HG02884 (cell line): ENCODE data around the gene MBNL1.

Experiments used
- ATAC-seq: cut with Tn5 transposase; IDR thresholded peaks from one replicate; pipeline ENCODE4 v1.9.1; 2021; ENCODE audit warnings: mild to moderate bottlenecking, moderate library complexity; ENCODE audit not compliant: unreplicated experiment

MBNL1 gene

DNA sequence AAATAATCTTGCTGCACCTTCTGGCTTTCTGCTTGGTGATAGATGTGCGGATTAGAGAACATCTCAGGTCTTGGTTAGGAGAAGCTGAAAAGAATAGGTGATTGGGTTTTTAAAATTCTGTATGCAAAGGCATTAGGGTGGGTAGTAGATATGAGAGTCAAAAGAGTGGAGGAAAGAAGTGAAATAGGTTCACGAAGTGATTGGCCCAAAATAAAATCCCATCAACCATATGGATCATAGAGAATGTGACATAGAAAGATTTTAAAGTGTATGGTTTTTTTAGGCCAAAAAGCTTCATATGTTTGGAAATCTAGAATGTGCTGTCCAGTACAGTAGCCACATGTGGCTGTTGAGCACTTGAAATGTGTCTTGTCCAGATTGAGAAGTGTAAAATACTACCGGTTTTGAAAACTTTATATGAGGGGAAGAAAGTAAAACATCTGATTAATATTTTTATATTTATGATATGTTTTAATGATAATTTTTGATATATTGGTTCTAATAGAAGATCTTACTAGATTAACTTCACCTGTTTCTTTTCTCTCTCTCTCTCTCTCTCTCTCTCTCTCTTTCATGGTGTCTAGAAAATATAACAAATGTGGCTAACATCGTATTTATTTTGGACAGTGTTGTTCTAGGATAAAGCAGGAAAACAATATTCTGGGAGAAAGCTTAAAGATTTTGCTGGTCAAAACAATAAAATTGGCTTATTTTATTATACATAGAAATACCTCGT lies 2.9 kb downstream of the MBNL1 start:
- ATAC-seq: no peak

DNA sequence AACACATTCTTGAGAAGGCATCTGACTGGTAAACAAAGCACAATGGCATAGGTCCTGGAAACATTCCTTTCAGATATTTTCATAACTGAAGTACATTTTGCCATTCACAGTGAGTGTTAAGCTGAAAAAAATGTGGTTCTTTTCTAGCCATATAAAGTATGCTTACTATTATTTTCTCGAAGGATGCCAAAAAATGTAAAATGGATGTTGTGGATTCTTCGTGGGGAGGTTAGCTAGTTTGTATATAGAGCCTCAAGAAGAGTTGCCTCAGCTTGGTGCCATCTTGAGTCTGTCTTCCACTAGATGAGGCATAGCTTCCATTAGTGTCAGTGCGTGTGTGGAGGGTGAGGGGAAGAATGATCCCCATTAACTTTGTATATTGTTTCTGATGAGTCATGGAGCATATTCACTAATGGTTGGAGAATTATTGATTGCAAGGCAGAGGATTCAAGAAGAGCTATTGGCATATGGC lies 4.1 kb downstream of the MBNL1 start:
- ATAC-seq: no peak

DNA sequence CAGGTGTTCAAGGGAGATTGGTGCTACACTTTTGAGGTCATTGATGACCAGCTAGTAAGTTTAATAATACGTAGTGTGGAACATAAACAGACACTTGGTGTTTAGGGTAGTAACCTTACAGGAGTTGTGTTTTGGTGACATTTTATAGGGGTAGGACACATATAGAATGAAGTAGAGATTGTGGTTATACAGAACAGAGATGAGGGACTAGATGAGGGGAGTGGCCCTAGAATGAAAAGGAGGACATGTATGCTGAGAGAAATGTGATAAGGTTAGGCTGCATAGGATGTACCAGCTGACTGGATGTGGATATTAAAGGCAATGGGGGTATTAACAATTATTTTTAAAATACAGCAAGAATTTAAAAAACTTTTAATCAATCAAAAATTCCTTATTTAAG lies 8.0 kb downstream of the MBNL1 start:
- no peak for ATAC-seq

DNA sequence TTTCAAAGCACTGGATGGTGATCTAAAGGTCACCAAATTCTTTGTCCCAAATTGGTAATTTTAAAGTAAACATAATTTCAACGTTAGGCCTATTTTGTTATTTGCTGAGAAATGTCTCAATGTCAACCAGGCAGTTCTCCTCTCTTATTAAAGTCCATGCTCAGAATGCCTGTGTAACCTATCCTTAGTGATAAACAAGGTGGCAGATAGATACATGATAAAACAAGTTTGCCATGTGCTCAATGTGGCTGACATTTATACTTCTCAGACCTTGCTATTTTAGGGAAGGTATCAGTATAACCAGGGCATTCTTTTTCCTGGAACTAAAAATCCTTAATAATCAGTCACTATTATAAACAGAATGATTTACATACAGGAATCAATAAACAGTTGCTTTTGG lies 8.5 kb downstream of the MBNL1 start:
- no peak for ATAC-seq

DNA sequence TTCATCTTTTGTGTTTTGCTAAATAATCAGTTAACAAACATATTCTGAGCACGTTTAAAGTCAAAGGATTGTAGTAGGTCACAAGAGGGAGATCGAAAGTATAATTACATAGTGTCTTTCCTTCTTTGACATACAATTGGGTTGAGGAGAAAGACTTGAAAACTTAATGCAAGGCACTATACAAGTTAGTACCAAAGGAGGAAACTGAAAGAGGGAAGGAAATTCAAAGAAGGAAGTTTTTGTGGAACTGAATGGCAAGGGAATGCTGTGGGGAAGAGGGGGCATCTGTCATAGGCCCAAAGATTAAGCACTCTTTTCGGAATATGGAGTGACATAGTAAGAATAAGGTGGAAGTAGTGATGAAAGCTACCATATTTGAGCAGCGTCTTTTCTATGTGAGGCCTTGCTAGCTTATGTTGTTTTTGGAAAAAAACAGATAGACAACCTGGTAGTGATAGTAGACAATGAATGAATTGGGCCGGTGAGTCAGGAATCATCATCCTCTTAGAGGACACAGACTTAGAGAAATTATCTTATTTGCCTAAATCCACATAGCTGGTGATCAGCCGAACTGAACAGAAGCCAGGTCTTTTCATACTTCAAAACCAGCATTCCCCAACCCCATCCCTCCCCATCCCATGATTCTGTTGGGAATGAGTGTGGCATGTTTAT lies 10.2 kb downstream of the MBNL1 start:
- no peak for ATAC-seq

DNA sequence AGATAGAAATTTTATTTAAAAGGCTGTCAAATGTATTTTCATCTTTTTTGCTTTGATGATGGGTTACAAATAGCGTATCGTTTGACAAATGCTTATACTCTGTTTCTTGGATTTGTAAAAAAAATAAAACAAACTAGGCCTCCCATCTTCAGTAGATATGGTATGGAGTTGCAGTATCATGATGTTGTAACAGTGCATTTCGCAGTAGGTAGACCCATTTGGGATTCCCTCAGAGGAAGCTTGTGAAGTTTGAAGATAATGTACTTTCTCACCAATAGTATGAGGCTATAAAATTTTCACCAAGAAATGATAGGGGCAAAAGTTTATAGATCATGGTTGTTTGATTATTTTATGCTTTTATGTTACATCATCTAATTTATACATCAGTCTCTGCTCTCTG lies 10.8 kb downstream of the MBNL1 start:
- ATAC-seq: no peak

DNA sequence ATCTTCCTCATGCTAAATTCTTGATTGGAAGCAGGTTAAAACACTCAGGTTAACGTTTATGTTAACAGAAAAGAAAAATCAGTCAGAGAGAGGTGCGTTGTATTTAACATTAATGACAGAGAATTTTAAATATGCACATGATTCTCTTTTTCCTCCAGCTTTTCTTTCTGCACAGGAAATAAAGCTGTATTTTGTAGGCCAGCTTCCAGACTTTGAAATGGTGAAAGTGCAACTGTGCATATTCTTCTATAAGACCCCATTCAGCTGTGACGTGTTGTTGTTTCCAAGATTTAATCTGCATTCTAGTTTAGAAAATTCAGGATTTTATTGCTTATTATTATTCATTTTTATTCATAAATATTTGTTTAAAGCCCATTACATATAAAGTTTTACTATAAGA lies 11.8 kb downstream of the MBNL1 start:
- no peak for ATAC-seq

DNA sequence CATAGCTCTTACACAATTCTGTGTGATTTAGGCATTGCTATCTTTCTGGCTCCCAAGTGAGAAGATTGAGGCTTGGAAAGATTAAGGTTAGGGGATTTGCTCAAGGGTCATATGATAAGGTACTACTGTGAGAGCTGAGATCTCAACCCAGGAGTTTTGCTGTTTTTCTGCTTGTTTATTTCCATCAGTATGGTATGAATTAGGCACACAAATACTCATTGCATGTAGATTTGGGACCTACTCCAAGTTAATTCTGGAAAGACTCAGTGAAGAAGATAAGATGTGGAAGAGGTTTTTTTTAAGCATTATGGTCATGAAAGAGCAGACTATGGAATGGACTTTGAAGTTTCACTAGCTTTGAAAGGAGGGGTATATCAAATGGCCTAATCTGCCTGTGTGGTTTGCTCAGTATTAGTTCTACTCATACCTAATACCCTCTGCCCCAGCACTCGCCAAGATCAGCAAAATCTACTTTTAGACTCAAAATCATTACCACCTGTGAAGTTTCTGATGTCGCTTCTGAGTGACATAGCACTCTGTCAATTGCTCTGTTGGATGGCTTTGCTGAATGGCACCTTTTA lies 12.5 kb downstream of the MBNL1 start:
- ATAC-seq: peak; percentile 66

DNA sequence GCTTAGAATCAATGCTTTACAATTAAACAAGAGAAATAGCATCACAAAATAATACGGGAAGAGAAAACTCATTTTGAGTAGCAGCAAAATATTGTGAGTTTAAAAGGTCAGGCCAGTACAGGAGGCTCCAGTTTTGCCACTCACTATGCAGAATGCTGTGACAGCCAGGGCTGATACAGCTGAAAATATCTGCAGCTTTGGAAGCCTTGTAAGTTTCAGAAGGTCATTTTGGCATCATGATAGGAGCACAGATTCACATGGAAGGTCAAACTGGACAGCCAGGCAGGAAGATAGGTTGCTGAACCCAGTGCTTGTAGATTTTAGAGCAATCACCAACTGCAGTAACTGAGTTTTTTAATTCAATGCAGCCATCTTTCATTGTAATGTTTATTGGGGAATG lies 14.1 kb downstream of the MBNL1 start:
- no peak for ATAC-seq

DNA sequence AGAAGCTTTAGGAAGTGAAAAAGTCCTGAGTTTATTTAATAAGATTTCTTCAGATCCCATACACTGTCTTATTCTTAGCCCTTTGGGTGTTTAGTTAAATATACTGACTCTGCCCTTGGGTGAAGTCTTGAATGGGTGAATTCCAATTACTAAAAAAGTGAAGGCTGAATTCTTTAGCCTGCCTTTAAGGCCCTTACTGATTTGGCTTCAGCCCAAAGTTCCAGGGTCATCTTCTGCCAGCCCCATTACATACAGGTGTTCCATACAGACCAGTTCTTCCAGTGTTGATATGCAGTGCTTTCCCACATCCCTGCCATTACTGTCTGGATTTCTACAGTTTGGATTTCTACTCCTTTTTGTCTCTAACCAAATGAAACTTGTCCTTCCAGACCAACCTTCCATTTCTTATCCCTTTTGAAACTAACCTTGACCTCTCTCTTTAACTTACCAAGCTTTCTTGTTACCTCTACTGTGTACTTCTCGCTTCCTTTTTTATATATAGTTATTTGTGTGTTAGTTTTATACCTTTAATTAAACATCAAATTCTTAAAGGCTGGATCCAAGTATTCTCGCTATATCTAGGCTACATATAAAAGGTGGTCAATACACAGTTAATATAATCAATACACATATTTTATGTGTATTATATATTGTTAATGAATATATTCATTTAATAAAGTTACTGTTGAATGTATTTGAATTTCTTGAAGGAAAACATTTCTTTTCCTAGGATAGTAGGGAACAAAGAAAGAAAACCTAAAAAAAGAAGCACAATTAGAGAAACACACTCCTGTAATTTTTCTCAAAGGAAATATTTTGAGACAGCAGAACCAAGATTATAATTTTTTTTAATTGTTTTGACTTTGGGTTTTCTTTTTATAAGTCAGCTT lies 15.0 kb downstream of the MBNL1 start:
- peak; percentile 35 for ATAC-seq

DNA sequence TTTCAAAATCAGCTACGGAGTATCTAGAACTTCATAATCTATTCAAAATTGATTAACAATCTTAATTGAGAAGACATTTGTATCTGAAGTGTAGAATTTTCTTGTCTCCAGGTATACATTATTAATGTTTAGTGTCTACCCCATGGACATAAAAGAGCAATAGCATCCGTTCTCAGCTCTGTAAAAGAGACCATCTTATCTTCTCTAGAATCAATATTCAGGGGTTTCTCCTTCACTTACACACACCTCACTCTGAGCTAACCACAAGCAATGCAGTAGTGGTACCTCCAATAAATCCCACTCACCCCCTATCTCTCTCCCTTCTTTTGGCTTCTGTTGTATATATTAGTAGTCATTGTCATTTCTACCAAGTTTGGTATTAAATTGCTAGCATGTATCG lies 16.2 kb downstream of the MBNL1 start:
- ATAC-seq: no peak

DNA sequence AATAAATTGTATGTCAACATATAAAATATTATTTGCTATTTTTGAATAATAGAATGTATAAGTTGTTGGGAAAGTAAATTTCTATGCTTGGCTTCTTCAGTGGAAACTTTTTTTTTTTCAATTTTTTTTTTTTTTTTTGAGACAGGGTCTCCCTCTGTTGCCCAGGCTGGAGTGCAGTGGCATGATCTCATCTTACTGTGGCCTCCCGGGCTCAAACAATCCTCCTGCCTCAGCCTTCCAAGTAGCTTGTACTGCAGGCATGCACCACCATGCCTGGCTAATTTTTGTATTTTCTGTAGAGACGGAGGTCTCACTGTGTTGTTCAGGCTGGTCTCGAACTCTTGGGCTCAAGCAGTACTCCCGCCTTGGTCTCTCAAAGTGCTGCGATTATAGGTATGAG lies 16.8 kb downstream of the MBNL1 start:
- ATAC-seq: no peak

DNA sequence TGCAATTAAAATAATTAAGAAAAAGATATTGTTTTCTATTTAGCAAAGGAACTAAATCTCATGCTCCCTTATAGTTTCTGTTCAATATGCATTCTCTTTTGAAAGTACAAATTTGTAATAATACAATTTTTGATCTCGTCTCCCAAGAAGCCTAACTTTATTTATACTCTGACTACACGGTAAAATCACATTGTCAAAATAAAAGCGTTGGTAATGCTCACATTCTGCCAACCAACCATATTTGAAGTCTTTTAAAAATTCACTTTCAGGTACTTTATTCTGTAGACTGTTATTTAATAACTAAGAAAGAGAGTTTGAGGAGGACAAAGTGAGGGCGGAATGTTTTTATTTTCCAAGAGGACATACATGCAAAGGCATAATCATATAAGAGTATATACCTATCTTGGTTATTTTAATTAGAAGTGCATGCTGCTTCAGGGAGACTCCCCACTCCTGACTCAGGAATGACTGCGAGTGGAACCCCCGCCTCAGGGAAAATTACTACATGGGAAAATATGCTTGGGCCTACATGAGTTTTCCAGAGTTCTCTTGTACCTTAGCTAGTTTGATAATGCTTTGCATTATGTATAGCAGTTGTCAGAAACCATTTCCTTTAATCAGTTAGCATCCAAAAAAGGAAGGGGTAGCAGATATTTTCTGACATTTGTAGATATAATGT lies 19.3 kb downstream of the MBNL1 start:
- ATAC-seq: no peak

DNA sequence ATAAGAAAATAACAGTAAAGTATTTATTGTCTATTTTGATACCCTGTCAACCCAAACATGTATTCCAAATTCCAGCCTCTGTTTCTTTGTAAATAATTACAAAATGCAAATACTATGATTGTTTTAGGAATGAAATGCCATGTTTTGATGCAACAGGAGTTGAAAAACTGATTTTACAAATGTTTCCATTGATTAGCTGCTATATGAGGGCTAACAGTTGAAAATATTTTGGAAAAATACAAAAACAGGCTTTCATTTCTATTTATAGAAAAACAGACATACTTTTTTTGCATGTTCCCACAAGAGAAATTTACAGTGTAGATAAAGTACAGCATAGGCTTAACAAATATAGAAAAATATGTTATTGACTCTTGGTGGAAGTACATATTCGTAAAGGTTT lies 20.0 kb downstream of the MBNL1 start:
- no peak for ATAC-seq

DNA sequence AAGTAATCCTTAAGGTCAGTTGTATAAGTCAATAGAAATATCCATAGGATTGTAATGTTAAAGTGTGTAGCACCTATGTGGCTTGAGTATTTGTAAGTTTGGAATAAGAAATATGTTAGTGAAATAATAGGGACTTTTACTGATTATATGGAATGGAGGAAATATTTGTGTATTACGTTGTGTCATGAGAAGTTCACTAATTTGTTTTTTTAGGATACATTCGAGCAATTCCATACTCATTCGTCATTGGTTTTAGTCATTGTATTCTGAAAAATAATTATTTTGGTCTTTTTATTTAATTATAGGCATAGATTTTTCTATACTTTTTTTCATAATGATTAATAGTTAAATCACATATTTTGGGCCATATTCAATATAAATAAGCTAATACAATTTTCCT lies 21.0 kb downstream of the MBNL1 start:
- ATAC-seq: no peak

DNA sequence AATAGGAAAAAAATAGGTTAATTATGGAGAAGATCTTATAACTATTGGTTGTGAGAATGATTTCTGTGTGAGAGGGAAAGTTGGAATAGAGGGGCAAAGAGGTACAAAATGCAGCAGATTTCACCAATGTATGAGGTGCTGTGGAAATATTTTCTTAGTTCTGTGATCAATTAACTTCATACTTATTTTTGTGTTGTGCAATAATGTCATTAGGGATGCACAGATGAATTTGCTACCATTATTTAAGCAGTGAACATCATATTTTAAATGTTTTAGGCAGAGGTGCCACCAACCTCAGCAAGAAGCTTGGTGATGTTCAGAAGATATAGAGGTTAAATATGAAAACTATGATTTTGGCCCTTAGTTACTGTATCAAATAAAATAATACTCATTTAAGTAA lies 21.6 kb downstream of the MBNL1 start:
- ATAC-seq: no peak

DNA sequence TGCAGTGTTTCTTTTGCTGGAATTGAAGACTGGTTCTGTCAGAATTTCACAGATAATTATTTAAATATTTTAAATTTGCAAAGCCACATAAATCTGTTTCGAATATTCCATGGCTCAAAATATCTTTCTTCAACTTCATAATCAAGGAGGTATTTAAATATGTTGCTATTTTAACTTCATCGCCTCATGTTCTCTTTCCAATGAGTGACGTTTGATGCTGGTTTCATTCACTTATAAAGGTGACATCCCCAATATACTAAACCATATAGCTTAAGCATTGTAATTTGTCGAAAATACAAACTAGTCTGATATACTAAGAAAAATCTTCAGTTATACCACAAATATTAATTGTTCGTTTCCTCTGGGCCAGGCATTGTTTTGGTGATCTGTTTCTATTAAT lies 22.5 kb downstream of the MBNL1 start:
- no peak for ATAC-seq

DNA sequence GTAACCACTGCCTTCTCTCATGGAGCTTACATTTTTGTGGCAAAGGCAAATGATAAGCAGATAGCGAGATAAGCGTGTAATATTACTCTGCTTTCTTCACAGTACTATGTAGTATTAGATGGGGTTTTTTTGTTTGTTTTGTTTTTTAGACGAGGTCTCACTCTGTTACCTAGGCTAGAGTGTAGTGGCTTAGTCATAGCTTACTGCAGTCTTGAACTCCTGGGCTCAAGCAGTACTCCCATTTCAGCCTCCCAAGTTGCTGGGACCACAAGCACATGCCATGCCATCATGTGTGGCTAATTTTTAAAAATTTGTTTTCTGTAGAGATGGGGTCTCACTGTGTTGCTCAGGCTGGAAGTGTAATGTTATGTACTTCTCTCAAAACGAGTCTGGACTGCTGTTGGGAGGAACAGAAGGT lies 22.9 kb downstream of the MBNL1 start:
- ATAC-seq: no peak

DNA sequence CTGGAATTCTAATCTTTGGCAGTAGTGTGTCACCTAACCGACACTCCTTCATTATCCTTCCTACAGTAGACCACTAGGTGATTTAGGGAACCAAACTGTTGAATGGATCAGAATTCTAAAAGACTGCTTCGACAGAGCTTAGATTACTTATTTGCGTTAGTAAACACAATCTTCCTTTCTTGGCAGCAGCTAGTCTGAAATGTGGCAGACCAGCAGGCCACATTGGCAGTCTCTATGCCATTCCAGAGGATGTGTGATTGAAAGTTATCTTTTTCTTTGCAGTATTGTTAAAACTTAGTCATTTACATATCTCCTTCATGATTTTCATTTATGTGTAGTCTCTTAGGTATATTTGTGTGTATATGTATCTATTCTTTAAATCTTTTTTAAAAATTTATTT lies 23.6 kb downstream of the MBNL1 start:
- no peak for ATAC-seq

DNA sequence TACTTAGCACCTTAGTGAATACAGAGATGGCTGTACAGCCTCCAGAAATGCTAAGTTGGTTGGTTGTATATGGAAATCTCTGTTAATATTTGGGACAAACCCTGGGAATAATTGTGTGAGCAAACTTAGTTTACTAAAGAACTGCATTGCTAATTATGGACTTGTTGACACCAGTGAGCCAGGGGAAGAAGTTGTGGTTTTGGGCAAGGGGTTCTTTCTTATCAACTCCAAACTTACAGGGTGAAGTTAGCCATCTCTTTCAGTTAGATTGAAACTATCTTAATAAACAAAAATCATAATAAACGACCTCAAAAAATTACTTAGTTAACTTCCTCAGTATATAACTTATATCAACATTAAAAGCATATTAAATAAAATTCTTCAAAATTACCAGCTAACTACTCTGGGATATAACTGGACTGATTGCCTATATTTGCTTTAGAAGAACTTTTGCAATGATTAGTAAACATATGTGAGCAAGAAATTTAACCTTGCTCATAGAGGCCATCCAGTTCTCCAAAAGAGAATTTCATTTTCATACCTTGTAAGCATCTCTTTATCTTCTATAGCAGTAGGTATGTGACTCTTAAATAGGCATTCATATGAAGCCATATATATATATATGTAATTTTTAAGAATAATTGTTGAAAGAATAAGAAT lies 24.7 kb downstream of the MBNL1 start:
- no peak for ATAC-seq
